Neural progenitor cell (in vitro differentiated cells): ENCODE measurements around the gene ARHGEF11.

ENCODE experiments used
- CTCF ChIP-seq: fragments of 200-600 bp; sonication (generic); IDR thresholded peaks from 2 replicates; pipeline ENCODE4 v1.5.1; 2017; ENCODE audit warnings: antibody characterized with exemption, mild to moderate bottlenecking
- EZH2 ChIP-seq: fragments of 200-600 bp; sonication (generic); IDR thresholded peaks from 2 replicates; pipeline ENCODE4 v1.6.1; 2017; ENCODE audit warnings: antibody characterized with exemption, mild to moderate bottlenecking, moderate library complexity
- EZH2phosphoT487 ChIP-seq: fragments of 200-600 bp; sonication (generic); IDR thresholded peaks from 2 replicates; pipeline ENCODE4 v1.6.1; 2017; ENCODE audit warnings: antibody characterized with exemption

DNA sequence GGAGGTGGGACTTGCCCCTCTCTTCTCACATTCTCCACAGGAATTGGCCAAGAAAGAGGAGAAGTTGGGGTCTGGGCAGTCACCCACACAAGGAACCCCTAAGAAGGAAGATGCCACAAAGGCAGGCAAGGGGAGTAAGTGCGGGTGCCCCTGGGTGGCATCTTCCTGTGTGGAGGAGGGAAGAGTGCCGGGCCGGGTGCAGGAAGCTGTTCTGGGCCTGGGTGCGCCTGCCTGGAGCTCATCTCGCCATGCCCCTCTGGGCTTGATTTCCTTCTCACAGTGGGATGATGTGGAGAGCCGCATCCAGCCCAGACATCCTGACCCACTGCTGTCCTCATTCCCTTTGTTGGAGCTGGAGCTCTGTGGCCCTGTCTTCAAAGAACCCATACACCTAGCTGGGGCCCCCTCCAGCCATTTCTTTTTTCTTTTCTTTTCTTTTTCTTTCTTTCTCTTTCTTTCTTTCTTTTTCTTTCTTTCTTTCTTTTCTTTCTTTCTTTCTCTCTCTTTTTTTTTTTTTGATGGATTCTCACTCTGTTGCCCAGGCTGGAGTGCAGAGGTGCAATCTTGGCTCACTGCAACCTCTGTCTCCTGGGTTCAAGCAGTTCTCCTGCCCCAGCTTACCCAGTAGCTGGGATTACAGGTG is 115.8 kb downstream of the ARHGEF11 start:
- no peak for TF ChIP-seq CTCF
- TF ChIP-seq EZH2: no peak
- TF ChIP-seq EZH2phosphoT487: no peak
